Measurements from ENCODE around the gene USP43. TPM values are rescaled to one million over a fixed set of nuclear protein-coding genes. Genes with fewer than 3 reads are reported as not detected.

USP43 gene
- total and polyA plus RNA-seq, 8 donors, result 2.9 to 6.2 (median 4.1) TPM

DNA sequence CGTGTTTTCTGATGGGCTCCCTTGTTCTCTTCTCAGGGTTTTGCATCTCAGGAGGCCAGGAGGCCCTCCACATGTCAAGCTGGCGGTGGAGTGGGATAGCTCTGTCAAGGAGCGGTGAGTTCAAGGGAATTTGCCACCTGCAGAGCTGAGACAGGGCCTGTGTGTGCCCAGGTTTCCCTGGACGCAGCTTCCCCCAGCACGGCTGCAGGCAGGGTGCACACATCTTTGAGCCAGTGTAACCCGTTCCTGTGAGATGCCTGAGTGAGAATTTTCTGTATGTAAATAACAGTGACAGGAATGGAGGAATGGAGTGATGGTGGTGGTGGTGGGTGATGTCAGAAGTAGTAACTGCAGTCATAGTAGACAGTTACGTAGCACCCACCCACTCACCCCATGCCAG lies 54.8 kb downstream of the USP43 start:
- H3K4me1 ChIP-seq, result no peaks in the 10 kb centered on the region
- ATAC-seq, result no peak
- H3K27ac ChIP-seq, result no peak overlapping the region
- TF ChIP-seq, protein P1, sequence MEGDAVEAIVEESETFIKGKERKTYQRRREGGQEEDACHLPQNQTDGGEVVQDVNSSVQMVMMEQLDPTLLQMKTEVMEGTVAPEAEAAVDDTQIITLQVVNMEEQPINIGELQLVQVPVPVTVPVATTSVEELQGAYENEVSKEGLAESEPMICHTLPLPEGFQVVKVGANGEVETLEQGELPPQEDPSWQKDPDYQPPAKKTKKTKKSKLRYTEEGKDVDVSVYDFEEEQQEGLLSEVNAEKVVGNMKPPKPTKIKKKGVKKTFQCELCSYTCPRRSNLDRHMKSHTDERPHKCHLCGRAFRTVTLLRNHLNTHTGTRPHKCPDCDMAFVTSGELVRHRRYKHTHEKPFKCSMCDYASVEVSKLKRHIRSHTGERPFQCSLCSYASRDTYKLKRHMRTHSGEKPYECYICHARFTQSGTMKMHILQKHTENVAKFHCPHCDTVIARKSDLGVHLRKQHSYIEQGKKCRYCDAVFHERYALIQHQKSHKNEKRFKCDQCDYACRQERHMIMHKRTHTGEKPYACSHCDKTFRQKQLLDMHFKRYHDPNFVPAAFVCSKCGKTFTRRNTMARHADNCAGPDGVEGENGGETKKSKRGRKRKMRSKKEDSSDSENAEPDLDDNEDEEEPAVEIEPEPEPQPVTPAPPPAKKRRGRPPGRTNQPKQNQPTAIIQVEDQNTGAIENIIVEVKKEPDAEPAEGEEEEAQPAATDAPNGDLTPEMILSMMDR (IDR thresholded peaks at IDR 0.05), result no peak
- H3K9me3 ChIP-seq, result no peaks in the 10 kb centered on the region
- DNase-seq, result no peak
- intact Hi-C loops (cut with DNase I), result no loop called here
- H3K36me3 ChIP-seq, result peaks cover 0 to 4% of the 10 kb centered on the region in 2 donors
- H3K27me3 ChIP-seq, result no peaks in the 10 kb centered on the region
- H3K4me3 ChIP-seq, result no peak overlapping the region

DNA sequence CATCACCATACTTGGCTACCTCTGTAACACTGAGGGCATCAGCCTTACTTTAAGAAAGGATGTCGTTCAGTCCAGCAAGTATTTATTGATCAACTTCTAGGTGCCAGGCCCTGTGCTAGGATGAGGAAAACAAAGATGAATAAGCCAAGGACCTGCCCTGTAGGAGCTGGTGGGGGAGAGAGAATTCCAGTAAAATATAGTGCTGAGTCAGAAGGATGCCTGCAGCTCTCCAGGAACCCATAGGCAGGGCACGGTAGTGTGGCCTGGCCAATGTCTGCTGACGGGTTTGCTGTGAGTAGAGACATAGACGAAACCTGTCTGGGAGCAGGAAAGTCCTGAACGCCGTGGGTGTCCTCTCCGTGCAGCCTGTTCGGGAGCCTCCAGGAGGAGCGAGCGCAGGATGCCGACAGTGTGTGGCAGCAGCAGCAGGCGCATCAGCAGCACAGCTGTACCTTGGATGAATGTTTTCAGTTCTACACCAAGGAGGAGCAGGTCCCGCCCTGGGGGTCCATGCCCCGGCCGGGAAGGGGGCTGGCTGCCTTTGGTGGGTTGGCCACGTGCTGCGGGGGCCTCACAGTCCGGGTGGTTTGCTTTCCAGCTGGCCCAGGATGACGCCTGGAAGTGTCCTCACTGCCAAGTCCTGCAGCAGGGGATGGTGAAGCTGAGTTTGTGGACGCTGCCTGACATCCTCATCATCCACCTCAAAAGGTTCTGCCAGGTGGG lies 55.6 kb downstream of the USP43 start:
- Histone ChIP-seq H3K27ac (no peak overlapping the region), H3K36me3 (peaks cover 0 to 4% of the 10 kb centered on the region in 2 donors), H3K4me3 (no peak overlapping the region), H3K9me3 (no peaks in the 10 kb centered on the region), H3K27me3 (no peaks in the 10 kb centered on the region), H3K4me1 (no peaks in the 10 kb centered on the region)
- intact Hi-C loops (cut with DNase I), result no loop called here
- DNase-seq (no peak), ATAC-seq (no peak)
- TF ChIP-seq, protein P1 (IDR thresholded peaks at IDR 0.05), result no peak

DNA sequence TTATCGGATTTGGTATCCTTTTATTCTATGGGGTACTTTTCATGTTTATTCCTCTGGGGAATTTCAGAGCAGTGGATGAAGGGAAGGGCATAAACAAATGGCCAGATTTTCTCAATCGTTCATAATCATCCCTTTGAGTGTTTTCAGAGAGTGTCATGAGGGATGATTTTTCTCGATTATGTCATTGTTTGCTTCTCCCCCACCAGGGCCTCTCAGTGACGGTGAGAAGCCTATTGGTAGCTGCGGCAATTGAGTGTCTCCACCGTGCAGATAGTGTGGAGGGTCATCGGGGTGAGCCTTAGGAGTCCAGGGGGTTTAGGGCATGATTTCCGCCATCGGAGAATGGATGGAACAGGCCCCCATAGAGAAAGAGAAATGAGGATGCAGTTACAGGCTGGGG lies 57.2 kb downstream of the USP43 start:
- no peak for DNase-seq
- H3K9me3 ChIP-seq, result no peaks in the 10 kb centered on the region
- TF ChIP-seq, protein P1 (IDR thresholded peaks at IDR 0.05), result no peak
- no peaks in the 10 kb centered on the region for H3K4me1 ChIP-seq
- H3K4me3 ChIP-seq, result no peak overlapping the region
- intact Hi-C loops (cut with DNase I), result no loop called here
- H3K36me3 ChIP-seq, result peaks cover 0 to 4% of the 10 kb centered on the region in 2 donors
- no peak for ATAC-seq
- no peaks in the 10 kb centered on the region for H3K27me3 ChIP-seq
- no peak overlapping the region for H3K27ac ChIP-seq

DNA sequence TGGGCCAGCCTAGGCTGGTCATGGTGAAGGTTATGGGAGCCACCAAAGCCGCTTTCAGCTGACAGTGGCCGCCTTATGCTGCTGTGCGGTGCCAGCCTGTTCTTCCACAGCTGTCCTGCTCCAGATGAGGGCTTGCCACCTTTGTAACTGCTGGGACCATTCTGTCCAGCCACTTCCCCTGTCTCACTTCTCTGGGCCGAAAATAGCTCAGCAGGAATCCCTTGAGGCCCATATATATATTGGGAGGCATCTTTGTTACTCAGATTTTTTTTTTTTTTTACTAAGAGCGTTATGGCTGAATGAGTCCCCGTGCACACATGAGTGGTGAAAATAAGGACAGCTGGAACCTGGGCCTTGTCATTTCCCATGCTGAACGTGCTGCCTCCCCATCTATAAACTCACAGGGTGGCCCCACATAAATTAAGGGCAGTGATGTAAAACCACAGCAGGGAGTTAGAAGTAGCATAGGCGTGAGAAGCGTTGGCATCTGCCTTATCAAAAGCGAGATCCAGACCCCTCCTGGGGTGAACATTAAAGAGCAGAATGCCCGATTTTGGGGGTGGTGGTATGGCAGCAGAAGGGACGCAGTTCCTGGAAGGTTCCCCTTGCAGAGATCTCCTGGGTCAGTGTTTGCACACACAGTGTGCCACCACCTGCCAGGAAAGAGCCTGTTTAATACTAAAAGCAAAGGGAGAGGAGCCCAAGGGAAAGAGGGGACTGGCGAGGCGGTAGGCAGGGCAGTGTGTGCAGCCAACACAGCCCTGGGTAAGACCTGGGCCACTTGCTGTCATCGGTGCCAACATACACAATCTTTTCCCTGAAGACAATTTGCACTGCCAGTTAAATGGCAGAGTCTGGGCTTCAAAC lies 57.8 kb downstream of the USP43 start:
- Histone ChIP-seq H3K36me3 (peaks cover 0 to 4% of the 10 kb centered on the region in 2 donors), H3K4me3 (no peak overlapping the region), H3K27me3 (no peaks in the 10 kb centered on the region), H3K27ac (no peak overlapping the region), H3K4me1 (no peaks in the 10 kb centered on the region), H3K9me3 (no peaks in the 10 kb centered on the region)
- TF ChIP-seq, protein P1 (IDR thresholded peaks at IDR 0.05), result no peak
- ATAC-seq (no peak), DNase-seq (no peak)
- intact Hi-C loops (cut with DNase I), result no loop called here

DNA sequence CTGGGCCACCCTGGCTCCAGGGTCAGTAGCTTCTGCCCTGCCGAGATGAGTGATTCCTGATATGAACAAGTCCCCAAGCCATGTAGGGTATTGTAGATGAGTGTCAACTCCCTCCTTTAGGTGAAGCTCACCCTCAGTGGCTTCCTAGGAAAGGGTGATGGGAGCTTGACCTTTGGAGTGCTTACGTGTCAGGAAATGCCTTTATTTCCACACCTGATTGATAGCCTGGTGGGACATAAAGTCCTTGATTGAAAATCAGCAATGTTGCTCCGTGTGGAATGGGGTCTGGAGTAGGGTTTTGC lies 58.4 kb downstream of the USP43 start:
- Histone ChIP-seq H3K27me3 (no peaks in the 10 kb centered on the region), H3K27ac (no peak overlapping the region), H3K4me1 (no peaks in the 10 kb centered on the region), H3K36me3 (peaks cover 0 to 4% of the 10 kb centered on the region in 2 donors), H3K4me3 (no peak overlapping the region), H3K9me3 (no peaks in the 10 kb centered on the region)
- DNase-seq (no peak), ATAC-seq (no peak)
- TF ChIP-seq, protein P1 (IDR thresholded peaks at IDR 0.05), result no peak
- intact Hi-C loops (cut with DNase I), result no loop called here

Measured in left lung (tissue), 10 donors.